Hepatocyte (in vitro differentiated cells): Measurements from ENCODE around the gene NPTN. TPM values are rescaled to one million over a fixed set of nuclear protein-coding genes. Genes with fewer than 3 reads are reported as not detected.

Experiments
- DNase-seq: peaks from one replicate; pipeline ENCODE4 v3.0.0-alpha.2; 2016; ENCODE audit warnings: low spot score
- H2AFZ ChIP-seq: fragments of 200-600 bp; sonication (generic); 2 replicates; pipeline ENCODE4 v1.6.0; 2016; ENCODE audit warnings: antibody characterized with exemption, mild to moderate bottlenecking
- H3K27ac ChIP-seq: fragments of 200-600 bp; sonication (generic); 2 replicates; pipeline ENCODE4 v1.5.1; 2016; ENCODE audit warnings: mild to moderate bottlenecking
- H3K27me3 ChIP-seq: fragments of 200-600 bp; sonication (generic); 2 replicates; pipeline ENCODE4 v1.6.1; 2016
- H3K36me3 ChIP-seq: fragments of 200-600 bp; sonication (generic); replicated peaks from 2 replicates; pipeline ENCODE4 v1.5.1; 2016; ENCODE audit warnings: low read depth; ENCODE audit not compliant: insufficient read depth
- H3K4me1 ChIP-seq: fragments of 200-600 bp; sonication (generic); 2 replicates; pipeline ENCODE4 v1.5.1; 2016; ENCODE audit warnings: mild to moderate bottlenecking, moderate library complexity; ENCODE audit not compliant: insufficient read depth
- H3K4me2 ChIP-seq: fragments of 200-600 bp; sonication (generic); 2 replicates; pipeline ENCODE4 v1.6.0; 2016
- H3K4me3 ChIP-seq: fragments of 200-600 bp; sonication (generic); 2 replicates; pipeline ENCODE4 v1.5.1; 2016; ENCODE audit warnings: mild to moderate bottlenecking
- H3K79me2 ChIP-seq: fragments of 200-600 bp; sonication (generic); 2 replicates; pipeline ENCODE4 v1.6.0; 2017; ENCODE audit warnings: mild to moderate bottlenecking
- H3K9me2 ChIP-seq: fragments of 200-600 bp; sonication (generic); replicated peaks from 2 replicates; pipeline ENCODE4 v1.6.0; 2017; ENCODE audit warnings: mild to moderate bottlenecking; ENCODE audit not compliant: insufficient read depth
- H3K9me3 ChIP-seq: fragments of 200-600 bp; sonication (generic); 2 replicates; pipeline ENCODE4 v1.5.1; 2016; ENCODE audit warnings: low read depth, mild to moderate bottlenecking
- H4K20me1 ChIP-seq: fragments of 200-600 bp; sonication (generic); 2 replicates; pipeline ENCODE4 v1.6.0; 2016; ENCODE audit warnings: mild to moderate bottlenecking; ENCODE audit not compliant: insufficient read depth, poor library complexity, severe bottlenecking
- EZH2 ChIP-seq: fragments of 200-600 bp; sonication (generic); IDR thresholded peaks from 2 replicates; pipeline ENCODE4 v1.6.1; 2016; ENCODE audit warnings: antibody characterized with exemption, mild to moderate bottlenecking, borderline replicate concordance
- EZH2phosphoT487 ChIP-seq: fragments of 200-600 bp; sonication (generic); IDR thresholded peaks from one replicate; pipeline ENCODE4 v1.6.1; 2018; ENCODE audit warnings: antibody characterized with exemption, mild to moderate bottlenecking, low read depth, moderate library complexity; ENCODE audit not compliant: unreplicated experiment, severe bottlenecking
- WGBS: methylation state at CpG from one replicate; pipeline ENCODE4 v1.1.6; 2016; ENCODE audit warnings: low lambda C conversion rate; ENCODE audit errors: missing lambda C conversion rate; 5-methylcytosine and 5-hydroxymethylcytosine counted together
- polyA plus RNA-seq: library from polyadenylated mRNA; unstranded; fragments of >200 nt; fragmentation: Nextera tagmentation; extraction: Ambion mirVana; gene quantifications from 2 replicates; pipeline ENCODE4 v1.2.1, GENCODE V29; 2016
- total RNA-seq: library from RNA; depleted of rRNA; stranded (reverse); fragments of >200 nt; gene quantifications from 2 replicates; pipeline ENCODE4 v1.2.3, GENCODE V29; 2014
- TF ChIP-seq, protein P1 (sequence below): fragments of 200-600 bp; sonication (generic); IDR thresholded peaks from 2 replicates; pipeline ENCODE4 v1.5.1; 2016; ENCODE audit warnings: antibody characterized with exemption, mild to moderate bottlenecking; ENCODE audit not compliant: poor library complexity

Gene NPTN
- total and polyA plus RNA-seq, 2 experiments from 2014 or later: 153 to 234 TPM

DNA sequence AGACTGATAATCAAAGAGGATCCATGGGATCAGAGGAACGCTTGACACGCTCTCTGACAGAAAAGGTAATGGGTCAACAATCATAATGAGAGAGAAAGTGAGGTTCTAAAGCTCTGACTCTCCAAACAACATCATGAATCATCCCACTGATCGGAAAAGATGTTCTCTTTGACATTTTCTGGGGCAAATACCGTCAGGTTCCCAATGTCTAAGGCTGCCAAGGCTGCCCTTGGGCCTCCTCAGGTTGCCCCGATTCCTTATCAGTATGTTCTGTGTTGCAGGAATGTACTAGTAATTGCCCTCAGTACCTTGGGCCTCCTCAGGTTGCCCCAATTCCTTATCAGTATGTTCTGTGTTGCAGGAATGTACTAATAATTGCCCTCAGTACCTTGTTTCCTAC, 60.9 kb downstream of the NPTN start:
- Histone ChIP-seq H3K27ac (peak overlapping the region; percentile 73), H3K27me3 (no peaks in the 10 kb centered on the region), H2AFZ (no peak overlapping the region), H3K4me3 (no peak overlapping the region), H3K4me1 (peaks cover 26% of the 10 kb centered on the region), H3K9me3 (no peaks in the 10 kb centered on the region), H3K79me2 (peaks cover 10% of the 10 kb centered on the region), H4K20me1 (no peaks in the 10 kb centered on the region), H3K36me3 (no peaks in the 10 kb centered on the region), H3K9me2 (no peaks in the 10 kb centered on the region), H3K4me2 (peak overlapping the region; percentile 61)
- WGBS: 65% methylated on average over 5 of the region's 5 CpGs
- TF ChIP-seq EZH2: no peak
- TF ChIP-seq, protein P1, sequence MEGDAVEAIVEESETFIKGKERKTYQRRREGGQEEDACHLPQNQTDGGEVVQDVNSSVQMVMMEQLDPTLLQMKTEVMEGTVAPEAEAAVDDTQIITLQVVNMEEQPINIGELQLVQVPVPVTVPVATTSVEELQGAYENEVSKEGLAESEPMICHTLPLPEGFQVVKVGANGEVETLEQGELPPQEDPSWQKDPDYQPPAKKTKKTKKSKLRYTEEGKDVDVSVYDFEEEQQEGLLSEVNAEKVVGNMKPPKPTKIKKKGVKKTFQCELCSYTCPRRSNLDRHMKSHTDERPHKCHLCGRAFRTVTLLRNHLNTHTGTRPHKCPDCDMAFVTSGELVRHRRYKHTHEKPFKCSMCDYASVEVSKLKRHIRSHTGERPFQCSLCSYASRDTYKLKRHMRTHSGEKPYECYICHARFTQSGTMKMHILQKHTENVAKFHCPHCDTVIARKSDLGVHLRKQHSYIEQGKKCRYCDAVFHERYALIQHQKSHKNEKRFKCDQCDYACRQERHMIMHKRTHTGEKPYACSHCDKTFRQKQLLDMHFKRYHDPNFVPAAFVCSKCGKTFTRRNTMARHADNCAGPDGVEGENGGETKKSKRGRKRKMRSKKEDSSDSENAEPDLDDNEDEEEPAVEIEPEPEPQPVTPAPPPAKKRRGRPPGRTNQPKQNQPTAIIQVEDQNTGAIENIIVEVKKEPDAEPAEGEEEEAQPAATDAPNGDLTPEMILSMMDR: no peak
- DNase-seq: no peak

DNA sequence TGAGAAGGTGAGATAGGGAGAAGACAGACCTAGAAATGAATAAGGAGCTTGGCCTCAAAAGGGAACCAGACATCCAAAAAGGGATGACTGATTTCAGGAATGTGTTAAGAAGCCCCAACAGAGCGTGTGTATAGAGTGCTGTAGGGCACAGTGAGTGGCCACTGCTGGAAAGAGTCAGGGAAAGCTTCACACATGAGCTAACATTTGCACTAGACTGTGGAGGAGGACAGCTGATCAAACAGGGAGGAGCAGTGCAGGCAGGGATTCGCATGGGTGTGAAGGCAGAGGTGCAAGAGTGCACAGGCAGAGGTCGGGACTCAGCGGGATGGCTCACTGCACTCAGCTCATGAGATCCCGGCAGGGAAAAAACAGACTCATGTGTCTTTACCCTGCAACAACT, 61.8 kb downstream of the NPTN start:
- no peaks in the 10 kb centered on the region for H3K9me2 ChIP-seq
- H3K27ac ChIP-seq: peak overlapping the region; percentile 42
- H3K4me2 ChIP-seq: peak overlapping the region; percentile 61
- no peaks in the 10 kb centered on the region for H3K36me3 ChIP-seq
- 75% methylated on average over 5 of the region's 5 CpGs for WGBS
- H3K4me1 ChIP-seq: peaks cover 26% of the 10 kb centered on the region
- H3K9me3 ChIP-seq: no peaks in the 10 kb centered on the region
- H4K20me1 ChIP-seq: no peaks in the 10 kb centered on the region
- H3K4me3 ChIP-seq: no peak overlapping the region
- TF ChIP-seq, protein P1: no peak
- TF ChIP-seq EZH2 (no peak), EZH2phosphoT487 (no peak)
- no peaks in the 10 kb centered on the region for H3K27me3 ChIP-seq
- DNase-seq: no peak
- H2AFZ ChIP-seq: no peak overlapping the region
- H3K79me2 ChIP-seq: peaks cover 9% of the 10 kb centered on the region

DNA sequence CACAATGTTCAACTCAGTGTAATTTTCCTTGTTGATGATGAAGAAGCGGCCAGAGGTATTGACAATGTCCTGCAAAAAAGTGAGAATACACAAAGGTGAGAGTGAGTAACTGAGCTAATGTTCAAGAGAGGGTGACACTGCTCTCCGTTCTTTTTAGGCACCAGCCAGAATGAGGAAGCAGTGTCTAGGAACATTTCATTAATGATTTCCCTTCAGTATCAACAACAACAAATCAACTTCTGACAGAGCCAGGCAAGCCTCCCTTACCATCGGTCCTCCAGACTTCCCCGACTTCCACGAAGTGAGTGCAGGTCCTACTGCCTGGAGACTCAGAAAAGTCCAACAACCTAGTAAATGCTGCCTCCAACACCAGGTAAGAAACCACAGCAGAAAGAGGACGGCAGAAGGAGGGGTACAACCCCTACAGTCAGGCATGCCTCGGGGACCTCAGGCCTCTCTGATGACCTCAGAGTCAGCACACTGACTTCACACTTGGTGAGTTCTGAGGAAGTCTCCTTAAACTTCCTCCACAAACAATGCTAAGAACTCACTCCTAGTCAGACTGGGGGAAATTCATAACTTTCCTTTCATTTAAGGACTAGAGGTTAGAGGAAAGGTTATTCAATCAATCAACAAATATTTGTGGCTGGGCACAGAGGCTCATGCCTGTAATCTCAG, 62.7 kb downstream of the NPTN start:
- Histone ChIP-seq H2AFZ (no peak overlapping the region), H3K27ac (peak overlapping the region; percentile 42), H3K4me3 (no peak overlapping the region), H3K4me2 (no peak overlapping the region), H3K4me1 (peaks cover 26% of the 10 kb centered on the region), H3K9me3 (no peaks in the 10 kb centered on the region), H3K36me3 (no peaks in the 10 kb centered on the region), H3K27me3 (no peaks in the 10 kb centered on the region), H3K9me2 (no peaks in the 10 kb centered on the region), H4K20me1 (no peaks in the 10 kb centered on the region), H3K79me2 (peaks cover 10% of the 10 kb centered on the region)
- no peak for DNase-seq
- WGBS: 97% methylated on average over 7 of the region's 7 CpGs
- TF ChIP-seq, protein P1: no peak
- TF ChIP-seq EZH2 (no peak), EZH2phosphoT487 (no peak)

DNA sequence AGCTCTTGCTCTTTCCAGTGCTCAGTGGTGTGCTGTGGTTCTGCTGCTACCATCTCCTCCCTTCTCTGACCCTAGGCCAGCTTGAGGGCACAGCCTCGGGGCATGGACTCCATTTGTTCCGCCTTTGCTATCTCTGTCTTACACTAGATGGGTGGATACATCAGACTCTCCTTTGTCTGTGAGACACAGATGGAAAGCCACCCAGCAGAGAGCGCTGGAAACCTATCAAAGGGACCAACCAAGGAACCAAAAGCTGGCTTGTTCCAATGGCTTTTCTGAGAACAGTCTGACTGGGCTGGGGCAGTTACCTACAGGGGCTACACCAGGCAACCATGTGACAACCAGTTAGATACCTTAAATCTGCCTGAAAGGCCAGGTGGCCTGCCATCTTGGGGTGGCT, 63.8 kb downstream of the NPTN start:
- Histone ChIP-seq H3K4me3 (no peak overlapping the region), H3K4me2 (no peak overlapping the region), H3K27ac (no peak overlapping the region), H3K9me3 (no peaks in the 10 kb centered on the region), H3K4me1 (peaks cover 26% of the 10 kb centered on the region), H3K27me3 (no peaks in the 10 kb centered on the region), H3K9me2 (no peaks in the 10 kb centered on the region), H2AFZ (no peak overlapping the region), H4K20me1 (peaks cover 2% of the 10 kb centered on the region), H3K36me3 (no peaks in the 10 kb centered on the region), H3K79me2 (peaks cover 9% of the 10 kb centered on the region)
- DNase-seq: no peak
- TF ChIP-seq EZH2 (no peak), EZH2phosphoT487 (no peak)
- TF ChIP-seq, protein P1: no peak
- 95% methylated on average over 3 of the region's 3 CpGs for WGBS
